Neural crest cell (in vitro differentiated cells): Measurements from ENCODE around the gene SH3PXD2A. TPM values are rescaled to one million over a fixed set of nuclear protein-coding genes. Genes with fewer than 3 reads are reported as not detected.
A peak's percentile ranks its signal among the peaks of the same experiment; 100 is the strongest.

ENCODE experiments used
- DNase-seq: peaks from one replicate; pipeline ENCODE4 v3.0.0; 2021; ENCODE audit warnings: low read depth, mixed read lengths, low spot score
- H3K27ac Mint-ChIP-seq: one replicate; pipeline ENCODE4 v1.8.0; 2021; ENCODE audit warnings: mild to moderate bottlenecking, mixed read lengths; ENCODE audit not compliant: unreplicated experiment
- H3K27me3 Mint-ChIP-seq: 2 replicates; pipeline ENCODE4 v1.8.0; 2021; ENCODE audit warnings: low read depth, mild to moderate bottlenecking, mixed read lengths
- H3K36me3 Mint-ChIP-seq: 2 replicates; pipeline ENCODE4 v1.8.0; 2021; ENCODE audit warnings: low read depth, mild to moderate bottlenecking, mixed read lengths
- H3K4me1 Mint-ChIP-seq: 2 replicates; pipeline ENCODE4 v1.8.0; 2021; ENCODE audit warnings: mixed read lengths
- H3K4me3 Mint-ChIP-seq: one replicate; pipeline ENCODE4 v1.8.0; 2021; ENCODE audit warnings: mild to moderate bottlenecking, mixed read lengths
- H3K9me3 Mint-ChIP-seq: 2 replicates; pipeline ENCODE4 v1.8.0; 2021; ENCODE audit warnings: mixed read lengths
- total RNA-seq: library from RNA; stranded (reverse); gene quantifications from 2 replicates; pipeline ENCODE4 v1.2.1, GENCODE V29; 2021
- TF ChIP-seq, protein P1 (sequence below): fragments of 200-600 bp; sonication (generic); conservative IDR thresholded peaks from 2 replicates; pipeline ENCODE4 v1.5.0; 2021; ENCODE audit warnings: antibody characterized with exemption, mild to moderate bottlenecking

SH3PXD2A gene
- total RNA-seq, 1 donor from 2014 or later: 22.8 TPM

GRCh38 chr10:103580011-103580410, 275.4 kb downstream of the SH3PXD2A start:
- Mint-ChIP-seq H3K27ac (no peak overlapping the region), H3K27me3 (no peaks in the 10 kb centered on the region), H3K36me3 (peaks cover 2% of the 10 kb centered on the region), H3K9me3 (no peaks in the 10 kb centered on the region), H3K4me3 (no peak overlapping the region), H3K4me1 (peaks cover 5% of the 10 kb centered on the region)
- TF ChIP-seq, protein P1, sequence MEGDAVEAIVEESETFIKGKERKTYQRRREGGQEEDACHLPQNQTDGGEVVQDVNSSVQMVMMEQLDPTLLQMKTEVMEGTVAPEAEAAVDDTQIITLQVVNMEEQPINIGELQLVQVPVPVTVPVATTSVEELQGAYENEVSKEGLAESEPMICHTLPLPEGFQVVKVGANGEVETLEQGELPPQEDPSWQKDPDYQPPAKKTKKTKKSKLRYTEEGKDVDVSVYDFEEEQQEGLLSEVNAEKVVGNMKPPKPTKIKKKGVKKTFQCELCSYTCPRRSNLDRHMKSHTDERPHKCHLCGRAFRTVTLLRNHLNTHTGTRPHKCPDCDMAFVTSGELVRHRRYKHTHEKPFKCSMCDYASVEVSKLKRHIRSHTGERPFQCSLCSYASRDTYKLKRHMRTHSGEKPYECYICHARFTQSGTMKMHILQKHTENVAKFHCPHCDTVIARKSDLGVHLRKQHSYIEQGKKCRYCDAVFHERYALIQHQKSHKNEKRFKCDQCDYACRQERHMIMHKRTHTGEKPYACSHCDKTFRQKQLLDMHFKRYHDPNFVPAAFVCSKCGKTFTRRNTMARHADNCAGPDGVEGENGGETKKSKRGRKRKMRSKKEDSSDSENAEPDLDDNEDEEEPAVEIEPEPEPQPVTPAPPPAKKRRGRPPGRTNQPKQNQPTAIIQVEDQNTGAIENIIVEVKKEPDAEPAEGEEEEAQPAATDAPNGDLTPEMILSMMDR: no peak
- no peak for DNase-seq

DNA sequence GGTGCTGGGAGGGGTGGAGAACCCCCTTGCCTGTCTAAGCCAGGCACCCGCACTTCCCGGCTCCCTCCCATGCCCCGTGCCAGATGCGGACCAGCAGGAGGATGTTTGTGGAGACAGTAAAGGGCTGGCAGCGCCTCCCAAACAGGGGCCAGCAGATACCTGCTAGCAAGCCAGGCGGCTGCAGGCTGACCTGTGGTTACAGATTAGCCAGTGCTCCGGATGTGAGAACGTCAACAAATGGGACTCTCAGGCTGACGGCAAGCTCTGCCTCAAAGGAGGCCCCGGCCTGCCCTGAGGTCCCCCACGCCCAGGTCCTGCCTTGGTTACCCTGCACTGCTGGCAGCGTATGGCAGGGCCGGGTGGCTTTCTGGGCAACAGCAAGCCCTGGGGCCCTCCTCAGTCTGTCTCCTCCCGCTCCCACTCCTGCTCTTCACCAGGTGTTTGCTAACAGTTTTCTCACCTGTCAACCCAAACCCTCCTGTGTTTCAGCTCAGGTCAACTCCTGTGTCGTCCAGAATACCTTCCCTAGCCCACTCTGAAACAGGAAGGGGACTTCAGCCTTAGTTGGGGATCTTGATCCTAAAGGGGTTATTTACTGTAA, 276.5 kb downstream of the SH3PXD2A start:
- DNase-seq: no peak
- Mint-ChIP-seq H3K27me3 (no peaks in the 10 kb centered on the region), H3K36me3 (peaks cover under 1% of the 10 kb centered on the region), H3K27ac (no peak overlapping the region), H3K4me1 (peaks cover 5% of the 10 kb centered on the region), H3K4me3 (no peak overlapping the region), H3K9me3 (no peaks in the 10 kb centered on the region)
- TF ChIP-seq, protein P1: no peak

DNA sequence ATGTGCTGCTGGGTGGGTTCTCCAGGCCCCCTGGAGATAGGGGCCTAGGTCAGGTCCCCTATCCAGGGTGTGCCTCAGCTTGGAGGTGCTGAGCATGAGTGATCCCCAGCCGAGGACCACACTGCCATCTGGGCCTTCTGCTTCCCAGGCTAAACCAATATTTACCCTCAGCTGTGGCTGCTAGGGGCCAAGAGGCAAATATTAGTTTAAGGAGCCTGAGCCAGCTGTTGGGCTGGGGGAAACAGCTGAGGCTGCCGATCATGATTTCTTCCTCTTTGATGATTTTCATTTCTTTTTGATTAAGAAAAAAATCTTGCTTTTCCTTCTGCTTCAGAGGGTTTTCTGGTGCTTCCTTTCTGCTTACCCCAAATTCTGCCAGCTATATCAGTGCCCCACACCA, 278.5 kb downstream of the SH3PXD2A start:
- TF ChIP-seq, protein P1: no peak
- H3K27ac Mint-ChIP-seq: no peak overlapping the region
- H3K27me3 Mint-ChIP-seq: no peaks in the 10 kb centered on the region
- no peak for DNase-seq
- H3K4me1 Mint-ChIP-seq: peaks cover 5% of the 10 kb centered on the region
- H3K4me3 Mint-ChIP-seq: no peak overlapping the region
- H3K9me3 Mint-ChIP-seq: no peaks in the 10 kb centered on the region
- H3K36me3 Mint-ChIP-seq: no peaks in the 10 kb centered on the region

DNA sequence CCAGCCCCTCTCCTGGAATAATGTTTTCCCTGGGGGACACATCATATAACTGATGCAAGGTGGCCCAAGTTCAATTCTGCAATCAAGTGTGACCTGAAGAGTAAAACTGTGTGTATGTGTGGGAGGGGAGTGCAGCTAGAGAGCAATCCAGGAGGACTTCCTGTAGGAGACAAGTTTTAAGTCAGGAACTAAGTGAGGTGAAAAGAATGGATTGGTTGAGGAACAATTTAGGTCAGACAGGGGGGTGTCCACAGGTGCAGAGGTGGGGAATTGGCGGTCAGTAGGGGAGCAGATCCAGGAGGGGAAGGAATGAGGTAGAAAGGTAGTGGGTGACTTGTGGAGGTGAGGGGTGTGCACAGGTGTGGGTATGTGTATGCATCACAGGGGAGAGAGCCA, 279.3 kb downstream of the SH3PXD2A start:
- DNase-seq: no peak
- Mint-ChIP-seq H3K27ac (no peak overlapping the region), H3K36me3 (no peaks in the 10 kb centered on the region), H3K27me3 (no peaks in the 10 kb centered on the region), H3K4me3 (no peak overlapping the region), H3K4me1 (peaks cover 5% of the 10 kb centered on the region), H3K9me3 (no peaks in the 10 kb centered on the region)
- TF ChIP-seq, protein P1: no peak

GRCh38 chr10:103575416-103576075, 279.8 kb downstream of the SH3PXD2A start:
- DNase-seq: no peak
- H3K36me3 Mint-ChIP-seq: no peaks in the 10 kb centered on the region
- H3K9me3 Mint-ChIP-seq: no peaks in the 10 kb centered on the region
- peaks cover 1% of the 10 kb centered on the region for H3K4me1 Mint-ChIP-seq
- no peak overlapping the region for H3K4me3 Mint-ChIP-seq
- H3K27me3 Mint-ChIP-seq: no peaks in the 10 kb centered on the region
- H3K27ac Mint-ChIP-seq: peak overlapping the region; percentile 6
- TF ChIP-seq, protein P1: no peak
